ENCODE data around the gene KY.

DNA sequence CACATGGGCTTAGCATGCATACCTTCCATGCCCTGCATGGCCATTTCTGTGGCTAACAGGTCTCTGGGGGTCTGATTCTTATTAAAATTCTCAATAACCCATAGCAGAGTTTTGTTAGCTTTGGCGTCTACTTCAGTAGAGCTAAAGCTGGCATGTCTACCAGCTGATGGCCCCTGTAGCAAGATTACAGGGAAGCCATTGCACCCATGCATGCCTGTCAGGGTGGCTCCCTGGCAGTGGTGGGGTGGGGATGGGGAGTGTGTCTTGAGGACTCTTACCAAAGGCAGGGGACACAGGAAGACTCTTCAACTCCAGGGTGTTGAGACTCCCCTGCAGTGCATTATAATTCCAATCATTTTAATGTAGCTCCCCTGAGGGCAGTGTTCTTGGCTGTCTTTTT, 4.7 kb downstream of the KY start:
- TF ChIP-seq CTCF (conservative IDR thresholded peaks at IDR 0.05; ENCODE audit: low read depth, low read length): no peak
- no peak for TF ChIP-seq EZH2 (IDR thresholded peaks at IDR 0.05; ENCODE audit: borderline replicate concordance, low read depth, low read length, poor library complexity, severe bottlenecking)
